H1 (cell line): ENCODE data around the gene ASMT. TPM values are rescaled to one million over a fixed set of nuclear protein-coding genes. Genes with fewer than 3 reads are reported as not detected.

Experiments
- BACH1 ChIP-seq: IDR thresholded peaks from 2 replicates; pipeline ENCODE4 v1.6.1; 2012; ENCODE audit warnings: low read length, improper control_type of control experiment
- CBX8 ChIP-seq: fragments of 300-800, 300-1000 bp; sonication (generic); IDR thresholded peaks from 2 replicates; pipeline ENCODE4 v1.7.1; 2016; ENCODE audit warnings: low read depth, low read length, borderline replicate concordance
- EGR1 ChIP-seq: IDR thresholded peaks from 2 replicates; pipeline ENCODE4 v1.6.1; 2011; ENCODE audit warnings: low read depth, low read length, borderline replicate concordance
- GABPA ChIP-seq: IDR thresholded peaks from 2 replicates; pipeline ENCODE4 v1.6.1; 2011; ENCODE audit warnings: mild to moderate bottlenecking, low read length, moderate library complexity, borderline replicate concordance; ENCODE audit not compliant: insufficient read depth
- HDAC2 ChIP-seq, 2 experiments: fragments of 300-600 bp in 1 of 2; sonication (generic) in 1 of 2; IDR thresholded peaks; 2 replicates each; pipeline ENCODE4 v1.6.1; 2011 to 2012; ENCODE audit warnings: low read depth in 2 of 2, low read length in 2 of 2, mild to moderate bottlenecking in 2 of 2, moderate library complexity in 2 of 2, borderline replicate concordance in 1 of 2, inconsistent platforms in 1 of 2
- MAFK ChIP-seq: IDR thresholded peaks from 2 replicates; pipeline ENCODE4 v1.6.1; 2012; ENCODE audit warnings: low read depth, mild to moderate bottlenecking, improper control_type of control experiment, low read length
- MAX ChIP-seq: IDR thresholded peaks from 2 replicates; pipeline ENCODE4 v1.6.1; 2012; ENCODE audit warnings: inconsistent platforms
- NANOG ChIP-seq: IDR thresholded peaks from 2 replicates; pipeline ENCODE4 v1.6.1; 2011; ENCODE audit warnings: low read length, low read depth, mild to moderate bottlenecking, inconsistent platforms; ENCODE audit not compliant: insufficient read depth, poor library complexity, severe bottlenecking
- PHF8 ChIP-seq: fragments of 200-600 bp; sonication (generic); conservative IDR thresholded peaks from 2 replicates; pipeline ENCODE4 v1.7.1; 2012; ENCODE audit warnings: low read depth, mild to moderate bottlenecking, inconsistent platforms, low read length, moderate library complexity
- POLR2A ChIP-seq, 2 experiments: IDR thresholded peaks; 1 replicate in 1 of 2; 2 replicates in 1 of 2; pipeline ENCODE4 v1.6.1; 2011; ENCODE audit warnings: low read depth in 2 of 2, low read length in 2 of 2, mild to moderate bottlenecking in 2 of 2; ENCODE audit errors: control extremely low read depth in 1 of 2
- POU5F1 ChIP-seq: IDR thresholded peaks from 2 replicates; pipeline ENCODE4 v1.6.1; 2011; ENCODE audit warnings: low read depth, mild to moderate bottlenecking, low read length, moderate library complexity
- RFX5 ChIP-seq: IDR thresholded peaks from 2 replicates; pipeline ENCODE4 v1.6.1; 2011; ENCODE audit warnings: low read depth, low read length, improper control_type of control experiment, borderline replicate concordance
- SAP30 ChIP-seq: fragments of 300-600 bp; sonication (generic); IDR thresholded peaks from 2 replicates; pipeline ENCODE4 v1.7.1; 2012; ENCODE audit warnings: low read length, moderate library complexity, mild to moderate bottlenecking, inconsistent platforms; ENCODE audit not compliant: insufficient read depth, insufficient replicate concordance
- SIRT6 ChIP-seq: IDR thresholded peaks from one replicate; pipeline ENCODE4 v1.7.1; 2012; ENCODE audit warnings: low read length, inconsistent platforms
- SIX5 ChIP-seq: IDR thresholded peaks from 2 replicates; pipeline ENCODE4 v1.6.1; 2011; ENCODE audit warnings: mild to moderate bottlenecking, low read depth, low read length
- SP1 ChIP-seq: IDR thresholded peaks from 2 replicates; pipeline ENCODE4 v1.6.1; 2011; ENCODE audit warnings: low read depth, low read length
- SP2 ChIP-seq: IDR thresholded peaks from 2 replicates; pipeline ENCODE4 v1.6.1; 2012; ENCODE audit warnings: mild to moderate bottlenecking, low read length, inconsistent platforms
- SUZ12 ChIP-seq: fragments of 200-600 bp; sonication (generic); IDR thresholded peaks from 2 replicates; pipeline ENCODE4 v1.6.1; 2012; ENCODE audit warnings: mild to moderate bottlenecking, inconsistent platforms, low read length, moderate library complexity, mixed read lengths
- TBP ChIP-seq: IDR thresholded peaks from 2 replicates; pipeline ENCODE4 v1.6.1; 2011; ENCODE audit warnings: low read depth, low read length, improper control_type of control experiment
- ZNF274 ChIP-seq: IDR thresholded peaks from 2 replicates; pipeline ENCODE4 v1.7.0; 2012; ENCODE audit warnings: low read length, borderline replicate concordance; ENCODE audit errors: extremely low read depth
- polyA plus RNA-seq, 7 experiments: library from polyadenylated mRNA; depleted of rRNA in 3 of 7; stranded (reverse) in 5 of 7; unstranded in 2 of 7; fragments of >200 nt in 5 of 7; fragments of 200-250 nt in 2 of 7; gene quantifications; 1 replicate in 5 of 7; 2 replicates in 1 of 7; 4 replicates in 1 of 7; pipeline versions ENCODE4 v1.2.1 to v1.2.3, GENCODE V29; 2011 to 2013; ENCODE audit warnings: missing spikeins in 2 of 7, mixed read lengths in 2 of 7
- total RNA-seq: library from RNA; stranded (reverse); fragmentation: NEBNext Ultra II Directional; extraction: Animal tissue kit (Norgen Biotek cat#: 25700); gene quantifications from 2 replicates; pipeline ENCODE4 v1.2.1, GENCODE V29; 2021
- TF ChIP-seq, protein P1 (sequence below): IDR thresholded peaks from 2 replicates; pipeline ENCODE4 v1.6.1; 2012; ENCODE audit warnings: low read length, inconsistent platforms
- TF ChIP-seq, protein P2 (sequence below): IDR thresholded peaks from 2 replicates; pipeline ENCODE4 v1.6.1; 2012; ENCODE audit warnings: inconsistent platforms

ASMT gene
- total and polyA plus RNA-seq, 2 of the 8 experiments (the other 6 are each of a cell fraction or from before 2014, with no cell fraction given), result 1.5 to 3.1 TPM

DNA sequence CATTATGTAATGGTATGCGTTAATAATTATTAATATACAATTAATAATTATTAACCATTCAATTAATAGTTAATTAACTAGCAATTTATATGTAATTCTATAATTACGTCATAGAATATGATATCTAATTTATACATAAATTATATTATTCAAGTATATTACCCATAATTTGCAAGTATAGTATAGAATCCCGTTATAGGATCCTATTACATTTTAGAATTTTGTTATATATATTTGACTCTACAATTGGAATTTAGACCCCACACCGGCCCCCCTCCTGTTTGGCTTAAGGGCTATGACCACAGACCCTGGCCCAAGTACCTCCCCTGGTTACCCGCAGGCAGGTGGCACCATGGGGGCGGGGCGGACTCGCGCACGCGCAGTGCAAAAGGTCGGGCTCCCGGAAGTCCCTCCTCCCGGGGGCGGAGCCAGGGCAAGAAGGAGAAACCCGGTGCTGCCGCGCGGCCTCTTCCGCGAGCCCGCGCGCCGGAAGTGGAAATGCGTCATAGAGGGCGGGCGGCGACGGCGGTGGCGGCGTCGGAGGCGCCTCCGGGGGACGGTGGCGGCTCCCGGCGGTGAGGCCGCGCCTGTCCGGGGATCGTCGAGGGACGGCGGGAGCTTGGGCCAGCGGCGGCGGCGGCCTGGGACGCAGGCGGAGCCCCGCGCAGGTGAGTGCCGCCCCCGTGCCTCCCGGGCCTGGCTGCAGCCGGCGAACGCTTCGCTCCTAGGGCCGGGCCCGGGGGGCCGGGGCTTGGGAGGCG lies 23.6 kb upstream of the ASMT start, which contains the start of gene AKAP17A (continued):
- TF ChIP-seq EGR1, result no peak
- peak; percentile 57; the same call in 1 of the 2 replicates for TF ChIP-seq TBP
- TF ChIP-seq BACH1, result no peak
- peak; percentile 77 for TF ChIP-seq SP1
- peak in 1 of 2 experiments; percentile 69; a peak in 2 of 3 replicates for TF ChIP-seq POLR2A (IDR thresholded peaks at IDR 0.05; ENCODE audit: control extremely low read depth in 1 of 2, low read depth in 2 of 2, low read length in 2 of 2)
- no peak for TF ChIP-seq SAP30
- no peak for TF ChIP-seq HDAC2 (IDR thresholded peaks at IDR 0.05; ENCODE audit: borderline replicate concordance in 1 of 2, low read depth in 2 of 2, low read length in 2 of 2)
- TF ChIP-seq SP2, result no peak; the same call in 1 of the 2 replicates
- no peak for TF ChIP-seq RFX5
- no peak for TF ChIP-seq SIX5
- TF ChIP-seq SUZ12, result no peak
- TF ChIP-seq MAFK, result no peak
- TF ChIP-seq ZNF274, result no peak
- peak; percentile 95 for TF ChIP-seq GABPA
- TF ChIP-seq PHF8, result peak; percentile 87
- no peak for TF ChIP-seq CBX8
- TF ChIP-seq NANOG, result no peak
- TF ChIP-seq, protein P1, sequence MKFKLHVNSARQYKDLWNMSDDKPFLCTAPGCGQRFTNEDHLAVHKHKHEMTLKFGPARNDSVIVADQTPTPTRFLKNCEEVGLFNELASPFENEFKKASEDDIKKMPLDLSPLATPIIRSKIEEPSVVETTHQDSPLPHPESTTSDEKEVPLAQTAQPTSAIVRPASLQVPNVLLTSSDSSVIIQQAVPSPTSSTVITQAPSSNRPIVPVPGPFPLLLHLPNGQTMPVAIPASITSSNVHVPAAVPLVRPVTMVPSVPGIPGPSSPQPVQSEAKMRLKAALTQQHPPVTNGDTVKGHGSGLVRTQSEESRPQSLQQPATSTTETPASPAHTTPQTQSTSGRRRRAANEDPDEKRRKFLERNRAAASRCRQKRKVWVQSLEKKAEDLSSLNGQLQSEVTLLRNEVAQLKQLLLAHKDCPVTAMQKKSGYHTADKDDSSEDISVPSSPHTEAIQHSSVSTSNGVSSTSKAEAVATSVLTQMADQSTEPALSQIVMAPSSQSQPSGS, result no peak
- TF ChIP-seq SIRT6, result no peak
- TF ChIP-seq POU5F1, result no peak
- TF ChIP-seq MAX, result no peak; the same call in 1 of the 2 replicates
- TF ChIP-seq, protein P2, sequence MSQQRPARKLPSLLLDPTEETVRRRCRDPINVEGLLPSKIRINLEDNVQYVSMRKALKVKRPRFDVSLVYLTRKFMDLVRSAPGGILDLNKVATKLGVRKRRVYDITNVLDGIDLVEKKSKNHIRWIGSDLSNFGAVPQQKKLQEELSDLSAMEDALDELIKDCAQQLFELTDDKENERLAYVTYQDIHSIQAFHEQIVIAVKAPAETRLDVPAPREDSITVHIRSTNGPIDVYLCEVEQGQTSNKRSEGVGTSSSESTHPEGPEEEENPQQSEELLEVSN, result no peak
